HG02798 (cell line): ENCODE results near the gene BCAR3.

ENCODE experiments used
- ATAC-seq: cut with Tn5 transposase; IDR thresholded peaks from one replicate; pipeline ENCODE4 v1.9.1; 2021; ENCODE audit warnings: mild to moderate bottlenecking; ENCODE audit not compliant: unreplicated experiment, poor library complexity

Gene BCAR3

DNA sequence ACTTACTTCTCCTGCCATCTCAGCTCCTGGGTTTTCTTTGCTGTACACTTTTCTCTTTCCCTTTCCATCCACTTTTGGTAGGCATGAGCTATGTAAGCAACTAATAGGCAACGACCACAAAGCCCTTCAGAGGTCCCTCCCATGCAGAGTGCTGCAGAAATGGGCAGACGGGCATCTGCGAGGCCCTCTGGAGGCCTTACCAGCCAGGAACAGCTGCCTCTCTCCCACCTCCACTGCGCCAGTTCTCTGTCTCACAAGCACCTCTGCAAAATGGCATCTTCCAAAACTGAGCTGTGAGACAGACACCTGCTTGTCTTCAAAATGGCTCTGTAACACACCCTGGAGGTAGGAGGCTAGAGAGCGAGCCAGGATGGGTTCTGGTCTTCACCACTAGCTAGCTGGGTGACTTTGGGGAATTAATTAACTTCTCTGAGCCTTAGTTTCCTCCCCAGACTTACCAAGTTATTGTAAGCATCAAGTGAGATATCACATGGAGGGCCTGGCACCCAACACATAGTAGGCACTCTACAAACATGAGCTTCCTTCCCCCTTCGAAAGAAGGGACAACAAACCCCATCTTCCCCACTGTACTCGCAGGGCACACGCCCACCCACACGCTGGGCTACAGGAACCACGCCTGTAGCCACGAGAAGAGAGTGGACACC, 62.0 kb downstream of the BCAR3 start:
- no peak for ATAC-seq

DNA sequence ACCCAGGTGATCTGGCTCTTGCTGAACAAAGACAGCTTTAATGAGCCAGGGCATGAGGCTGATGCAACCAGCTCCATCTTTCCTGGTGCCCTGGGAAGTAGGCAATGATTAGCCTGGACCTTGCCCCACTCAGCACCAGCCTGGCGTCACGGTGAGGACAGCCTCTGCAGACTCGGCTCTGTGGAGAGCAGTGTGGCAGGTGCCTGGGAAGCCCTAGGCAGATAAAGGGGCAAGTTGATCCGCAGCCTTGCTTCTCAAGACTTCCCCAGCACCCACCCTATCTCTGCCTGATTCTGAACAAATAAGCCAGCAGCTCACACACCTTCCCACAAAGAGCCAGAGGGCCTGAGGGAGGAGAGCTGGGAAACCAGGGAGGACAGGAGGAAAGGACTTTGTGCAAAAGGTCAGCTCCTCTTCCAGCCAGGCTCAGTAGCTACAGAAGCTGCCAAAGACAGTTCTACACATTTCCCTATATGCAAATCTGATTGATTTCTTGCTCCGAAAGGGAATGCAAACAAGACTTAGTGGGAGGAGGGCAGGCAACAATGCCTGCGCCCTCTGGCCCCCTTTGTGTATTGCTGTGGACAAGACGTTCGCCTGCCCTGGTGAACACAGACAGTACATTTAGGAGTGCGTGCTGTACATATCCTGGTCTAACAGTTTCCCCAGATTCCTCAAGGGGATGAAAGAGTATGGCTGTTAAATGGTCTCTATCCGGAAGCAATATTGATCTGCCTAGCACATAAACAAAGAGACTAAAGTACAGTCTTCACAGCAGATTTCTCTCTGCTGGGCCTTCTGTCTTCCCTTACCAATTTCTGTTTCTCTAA, 63.8 kb downstream of the BCAR3 start:
- no peak for ATAC-seq

DNA sequence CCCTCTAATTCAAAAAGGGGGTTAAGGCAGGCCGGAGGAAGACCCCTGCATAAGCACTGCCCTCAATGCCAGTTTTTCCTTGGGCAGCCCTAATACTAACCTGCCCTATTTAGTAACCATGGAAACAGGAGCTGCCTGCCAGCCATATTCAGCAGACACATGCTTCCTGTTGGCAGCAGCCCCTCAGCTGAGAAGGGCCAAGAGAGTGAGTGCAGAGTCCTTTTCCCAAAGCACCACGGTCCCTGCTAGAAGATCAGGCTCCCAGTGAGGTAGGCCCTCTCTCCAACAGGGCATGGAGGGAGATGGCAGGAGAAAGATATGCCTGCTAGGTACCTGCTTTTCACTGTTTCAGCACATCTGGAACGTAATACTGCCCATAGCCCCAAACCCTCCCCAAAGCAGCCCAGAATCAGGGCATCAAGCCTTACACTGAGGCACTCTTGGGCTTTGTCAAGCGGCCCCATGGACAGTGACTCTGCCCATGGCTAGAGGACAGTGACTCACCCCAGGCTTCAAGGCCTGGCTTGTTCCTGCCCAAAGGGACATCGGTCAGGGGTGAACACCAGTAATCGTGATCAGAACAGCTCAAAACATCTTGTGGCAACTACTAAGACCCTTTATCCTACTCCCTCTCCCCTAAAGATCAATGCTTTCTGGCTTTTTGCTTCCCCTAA, 64.5 kb downstream of the BCAR3 start:
- ATAC-seq: no peak

DNA sequence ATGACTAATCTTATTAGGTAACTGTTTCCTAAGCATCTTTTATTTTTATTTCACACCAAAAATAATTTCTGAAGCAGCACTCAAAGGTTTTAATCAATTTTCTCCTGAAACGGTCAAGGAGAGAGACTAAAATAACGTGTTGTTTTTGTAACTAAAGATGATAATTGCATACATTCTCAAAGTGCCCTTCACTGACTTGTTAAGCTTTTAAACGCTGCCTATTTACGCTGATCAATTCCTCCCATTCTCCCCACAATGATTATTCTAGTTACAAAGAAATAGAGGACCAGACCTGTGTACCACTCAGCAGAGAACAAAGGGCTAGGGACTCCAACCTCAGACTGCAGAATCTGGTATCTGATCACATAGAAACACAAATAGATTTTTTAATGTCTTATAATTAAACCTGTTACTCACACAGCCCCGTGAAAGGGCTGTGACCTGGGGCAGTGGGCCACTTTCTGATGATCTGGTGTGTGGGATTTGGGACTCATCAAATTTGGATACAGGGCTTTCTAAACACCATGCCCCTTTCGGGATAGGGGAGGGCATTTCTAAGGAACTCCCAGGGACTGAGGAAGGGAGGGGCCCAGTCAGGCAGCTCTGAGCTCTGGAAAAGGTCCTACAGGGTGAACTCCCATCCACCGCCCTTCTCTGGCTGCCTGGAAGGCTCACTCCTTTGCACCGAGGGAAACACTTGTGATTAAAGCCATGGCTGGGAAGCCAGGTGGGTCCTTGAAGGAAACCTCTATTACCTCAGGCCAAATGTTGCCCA, 65.2 kb downstream of the BCAR3 start:
- ATAC-seq: no peak

DNA sequence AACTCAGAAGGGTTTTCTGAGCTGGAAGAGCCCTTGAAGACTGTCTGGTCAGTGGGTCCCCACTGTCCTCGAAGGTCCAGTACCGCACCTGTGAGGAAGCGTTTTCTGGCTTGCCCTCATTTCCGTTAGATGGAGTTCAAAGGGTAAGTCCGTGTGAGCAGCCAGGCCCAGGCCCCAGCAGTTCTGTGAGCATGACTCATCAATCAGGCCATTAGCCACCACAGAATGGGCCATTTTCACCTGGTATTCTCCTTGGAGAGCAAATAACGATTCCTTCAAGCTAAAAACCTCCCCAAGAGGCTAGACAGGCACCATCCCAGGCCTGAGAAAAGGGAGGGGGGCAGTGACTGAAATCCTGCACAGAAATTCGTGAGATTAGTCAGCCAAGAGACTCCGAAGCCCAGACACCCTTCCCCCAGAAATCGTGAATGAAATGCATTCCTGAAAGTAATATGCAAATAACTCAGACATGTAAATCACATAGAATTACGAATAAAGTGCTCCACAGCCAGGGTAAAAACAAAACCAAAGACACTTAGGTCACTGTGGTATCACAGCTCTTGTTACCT, 66.0 kb downstream of the BCAR3 start:
- ATAC-seq: peak; percentile 81

DNA sequence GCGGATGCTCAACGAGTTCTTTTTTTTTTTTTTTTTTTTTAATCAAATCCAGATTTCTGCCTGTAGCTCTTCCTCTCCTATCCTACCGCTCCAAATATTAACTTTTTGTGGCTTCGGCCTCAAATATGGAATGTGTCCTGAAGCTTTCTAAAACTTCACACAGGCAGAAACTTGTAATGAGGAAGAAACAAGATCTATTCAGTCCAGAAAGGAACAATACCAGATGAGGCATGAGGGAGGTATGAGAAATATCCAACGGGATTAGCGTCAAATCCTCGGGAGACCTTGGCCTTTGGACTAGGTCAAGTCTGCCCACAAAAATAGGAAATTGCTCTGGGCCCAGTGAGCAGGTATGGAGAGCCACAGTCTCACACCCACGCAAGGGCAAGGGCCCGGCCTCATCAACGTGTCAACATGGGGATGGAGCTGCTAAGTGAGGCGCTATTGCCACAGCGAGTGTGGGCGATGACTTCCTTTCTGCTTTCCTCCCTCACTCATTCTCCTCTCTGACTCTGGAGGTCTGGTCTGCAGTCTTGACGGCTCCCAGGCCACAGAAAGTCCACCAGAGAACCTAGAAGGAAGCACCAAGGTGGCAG, 66.6 kb downstream of the BCAR3 start:
- peak; percentile 57 for ATAC-seq

DNA sequence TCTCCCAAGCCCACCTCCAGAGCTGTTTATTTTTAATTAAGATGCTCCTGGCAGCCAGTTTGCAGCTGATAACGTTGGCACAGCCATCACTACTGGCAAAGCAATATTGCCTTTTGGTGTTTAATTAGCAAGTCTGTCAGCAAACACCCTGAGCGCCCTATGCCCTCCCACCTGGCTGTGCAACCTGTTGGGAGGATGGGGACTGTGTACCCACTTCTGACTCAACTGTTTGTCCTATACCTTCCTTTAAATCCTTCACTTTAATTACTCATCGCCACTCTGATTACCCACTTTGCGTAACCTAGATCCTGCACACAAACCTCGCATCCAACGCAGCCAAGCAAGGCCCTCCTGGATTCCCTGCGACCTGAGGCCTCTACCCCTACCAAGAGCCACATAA, 67.1 kb downstream of the BCAR3 start:
- no peak for ATAC-seq

DNA sequence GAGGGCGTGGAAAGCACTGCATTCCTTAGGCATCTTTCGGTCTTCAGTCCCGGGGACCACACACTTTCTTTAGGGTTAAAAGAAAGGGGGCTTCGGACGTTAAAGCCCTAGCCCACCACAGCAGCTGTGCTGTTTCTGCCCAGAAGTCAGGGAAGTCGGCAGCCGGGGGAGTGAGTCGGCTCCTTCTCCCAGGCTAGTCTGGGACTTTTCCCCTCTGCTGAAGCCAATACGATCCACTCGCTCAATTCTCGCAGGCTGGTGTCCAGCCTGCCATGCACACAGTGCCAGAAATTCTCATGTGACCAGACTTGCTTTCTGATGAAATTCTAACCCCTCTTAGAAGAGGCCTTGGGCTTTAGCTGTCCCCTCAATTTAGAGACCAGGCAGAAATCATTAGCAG, 67.7 kb downstream of the BCAR3 start:
- ATAC-seq: no peak

DNA sequence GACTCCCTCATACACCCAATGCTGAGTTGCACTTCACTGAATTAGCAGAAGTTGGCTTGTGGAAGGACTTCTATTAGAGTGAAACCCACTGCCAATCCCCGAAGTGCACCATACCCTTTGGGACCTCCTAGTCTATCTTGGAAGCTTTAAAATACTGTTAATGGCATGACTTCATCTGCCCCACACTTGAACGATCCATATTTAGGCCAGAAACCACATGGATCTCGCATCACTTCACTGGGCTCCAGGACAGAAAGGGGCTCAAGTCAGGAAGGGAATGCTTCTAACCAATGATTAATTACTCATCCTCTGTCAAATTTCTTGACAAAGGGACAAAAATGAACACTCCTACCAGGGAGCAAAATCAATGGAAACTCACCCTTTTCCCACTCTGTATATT, 69.1 kb downstream of the BCAR3 start:
- ATAC-seq: no peak

DNA sequence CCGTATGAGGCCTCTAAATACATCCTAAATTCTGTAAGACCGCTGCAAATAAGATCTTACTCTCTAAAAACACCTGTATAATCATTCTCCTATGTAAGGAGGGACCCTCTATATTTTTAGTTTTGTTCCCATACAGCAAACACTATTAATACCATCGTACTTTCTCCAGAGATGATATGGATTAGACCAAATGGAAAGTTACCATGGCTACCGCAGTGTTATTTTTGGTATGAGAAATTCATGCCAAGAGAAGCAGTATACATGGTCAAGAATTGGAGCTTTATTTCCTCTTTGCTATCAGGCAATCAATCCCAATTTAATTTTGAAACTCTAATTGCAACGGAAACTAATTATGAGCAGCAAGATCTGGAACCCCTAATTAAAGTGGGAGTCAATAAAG, 70.0 kb downstream of the BCAR3 start:
- no peak for ATAC-seq

DNA sequence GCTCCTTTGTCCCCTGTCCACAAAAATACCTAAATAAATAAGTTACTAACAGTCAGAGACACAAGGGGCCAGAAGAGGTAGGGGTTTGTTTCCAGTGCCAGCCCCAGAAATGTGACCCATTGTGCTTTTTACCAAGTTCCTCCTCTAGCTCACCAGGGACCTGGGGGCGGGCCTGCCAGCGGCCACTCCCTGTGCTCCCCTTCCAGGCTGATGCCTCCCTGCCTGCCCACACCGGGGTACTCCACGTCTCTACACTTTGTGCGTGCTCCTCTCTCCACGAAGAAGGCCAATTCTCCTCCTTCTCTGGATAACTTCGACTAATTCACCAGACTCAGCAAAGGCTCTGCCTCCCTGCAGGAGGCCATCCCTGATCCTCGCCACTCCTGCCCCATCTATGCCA, 72.1 kb downstream of the BCAR3 start:
- ATAC-seq: no peak

DNA sequence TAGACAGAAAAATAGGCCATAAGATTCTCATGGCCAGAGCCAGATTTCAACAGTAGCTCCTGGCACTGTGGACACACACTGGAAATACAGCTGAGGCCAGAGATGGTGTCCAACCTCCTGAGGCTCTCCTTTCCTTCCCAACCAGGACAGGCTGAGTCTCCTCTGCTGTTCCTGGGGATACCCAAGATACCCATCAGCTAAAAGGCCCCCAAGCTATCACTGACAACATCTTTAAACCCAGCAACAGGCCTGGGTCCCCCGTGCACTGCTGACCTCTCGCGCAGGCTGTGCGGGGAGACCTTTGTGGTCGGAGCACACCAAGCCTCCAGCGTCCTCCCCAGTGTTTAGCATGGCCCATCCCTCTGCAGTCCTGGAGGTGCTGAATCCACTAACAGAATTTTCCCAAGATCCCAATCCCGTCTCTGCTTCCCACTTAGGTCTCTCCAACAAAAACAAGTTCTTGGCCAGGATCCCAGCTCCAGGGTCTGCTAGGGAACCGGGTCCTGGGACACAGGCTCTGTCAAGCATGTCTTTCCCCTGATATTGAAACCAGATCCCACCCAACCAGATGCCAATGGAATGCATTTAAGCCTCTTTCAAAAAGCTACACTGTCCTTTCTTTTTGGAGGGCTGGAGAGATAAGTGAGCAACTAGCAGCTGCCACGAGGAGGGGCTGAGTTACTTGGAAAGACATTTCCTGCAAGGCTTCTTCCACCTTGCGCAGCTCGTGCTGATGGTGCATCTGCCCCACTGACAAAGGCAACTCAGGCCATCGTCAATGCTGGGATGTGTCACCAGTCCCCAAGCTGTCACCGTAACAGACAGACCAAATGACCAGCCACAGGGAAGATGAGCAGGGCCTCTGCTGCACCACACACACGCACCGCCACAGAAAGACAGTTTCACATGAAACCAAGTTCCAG, 73.2 kb downstream of the BCAR3 start:
- peak; percentile 14 for ATAC-seq

DNA sequence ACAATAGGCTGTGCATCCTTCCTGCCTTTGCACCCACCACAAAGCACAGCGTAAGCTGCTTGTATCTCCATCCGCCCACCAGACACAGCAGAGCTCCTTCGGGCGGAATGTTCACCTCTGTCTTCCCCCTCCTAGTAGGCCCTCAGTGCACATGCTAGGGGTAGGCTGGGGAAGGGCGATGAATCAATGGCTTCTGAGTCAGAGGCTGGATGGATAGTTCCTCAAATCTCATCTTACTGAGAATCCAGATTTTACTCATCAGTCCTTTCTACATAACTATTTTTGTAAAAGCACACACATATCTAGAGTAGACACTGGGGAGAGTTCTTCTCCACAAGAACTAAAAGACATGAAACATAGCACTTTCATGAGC, 73.8 kb downstream of the BCAR3 start:
- ATAC-seq: peak; percentile 90

DNA sequence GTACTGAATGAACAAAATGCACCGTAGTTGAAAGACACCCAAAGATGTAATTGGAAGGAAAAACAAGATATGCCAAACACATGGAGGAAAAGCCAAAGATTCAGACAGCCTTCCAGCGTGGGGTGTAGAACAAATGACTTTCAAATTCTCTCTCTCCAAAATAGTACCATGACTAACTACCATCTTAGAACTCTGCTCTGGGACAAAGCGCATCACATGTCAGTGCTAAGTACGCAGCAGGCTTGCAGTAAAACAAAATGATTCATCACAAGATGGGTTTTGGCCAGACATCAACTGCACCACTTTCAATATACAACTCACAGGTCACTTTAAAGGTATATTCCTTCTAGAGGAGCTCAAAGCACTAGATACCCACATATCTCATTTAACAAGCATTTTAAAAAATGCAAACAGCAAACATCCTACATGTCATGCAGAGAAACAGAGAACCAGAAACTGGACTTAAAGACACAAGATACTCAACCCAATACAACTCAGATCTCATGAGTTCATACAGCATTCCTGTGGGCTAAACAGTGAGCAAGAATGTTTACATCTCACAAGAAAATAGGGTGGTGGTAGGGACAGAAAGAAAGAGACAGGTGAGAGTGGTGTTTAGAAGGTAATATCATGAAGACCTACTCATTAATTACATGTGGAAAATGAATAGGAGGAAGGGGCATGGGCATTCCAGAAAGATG, 75.7 kb downstream of the BCAR3 start:
- no peak for ATAC-seq

DNA sequence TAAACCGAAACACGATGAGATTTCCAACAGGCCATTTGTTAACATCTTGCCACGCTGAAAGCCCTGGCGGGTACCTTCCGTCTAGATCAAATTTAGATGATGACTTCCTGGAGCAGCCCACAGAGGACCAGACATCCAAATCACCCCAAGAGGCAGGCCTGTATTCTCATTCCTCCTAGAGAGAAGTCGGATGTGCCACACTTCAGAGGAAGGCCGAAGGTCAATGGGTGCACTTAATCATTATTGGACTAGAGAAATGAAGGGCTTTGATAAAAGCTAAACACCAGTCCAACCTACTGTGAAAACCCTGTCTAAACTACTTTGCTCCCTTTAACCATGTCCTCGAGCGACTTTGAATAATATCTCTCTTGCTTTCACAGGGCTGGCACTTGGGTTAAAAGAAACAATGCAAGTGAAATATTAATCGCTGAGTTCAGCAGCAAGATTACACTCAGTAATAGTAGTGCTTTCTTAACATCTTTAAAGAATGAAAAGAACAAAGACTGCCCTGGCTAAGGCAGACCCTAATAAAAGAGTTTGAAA, 76.5 kb downstream of the BCAR3 start:
- ATAC-seq: no peak

DNA sequence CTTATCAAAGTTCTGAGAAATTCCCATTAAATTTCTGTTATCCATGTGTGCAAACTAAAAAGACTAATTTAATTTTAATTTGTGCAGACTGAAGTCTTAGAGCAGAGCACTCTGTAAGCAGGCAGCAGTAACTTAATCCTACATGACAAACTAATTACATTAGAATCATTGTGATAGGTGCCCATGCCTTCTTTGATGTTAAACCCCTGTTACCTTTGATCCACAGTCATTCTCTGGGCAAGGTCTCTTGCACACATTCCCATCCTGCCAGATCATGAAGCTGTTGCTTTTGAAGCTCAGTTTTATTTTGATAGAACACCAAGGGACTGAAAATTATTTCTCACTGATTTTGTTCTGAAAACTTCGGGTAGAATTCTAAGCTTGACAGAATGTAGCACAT, 77.2 kb downstream of the BCAR3 start:
- no peak for ATAC-seq

DNA sequence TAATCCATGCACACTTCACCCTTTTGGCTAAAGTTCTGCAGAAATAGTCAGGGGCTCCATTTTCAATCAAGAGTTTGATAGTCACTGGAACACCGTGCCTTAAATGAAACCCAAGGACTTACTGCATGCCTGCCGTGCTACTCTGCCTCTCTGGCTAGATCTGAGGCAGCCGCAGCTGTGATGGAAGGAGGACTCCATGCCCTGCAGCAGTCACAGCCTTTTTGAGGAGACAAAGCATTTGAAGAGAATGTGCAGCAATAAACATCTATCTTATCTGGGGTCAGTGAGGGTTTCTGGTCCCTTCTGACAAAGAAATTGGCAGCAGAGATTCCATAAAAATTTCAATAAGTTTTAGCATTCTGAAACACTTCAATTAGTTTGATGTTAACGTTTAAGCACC, 78.0 kb downstream of the BCAR3 start:
- no peak for ATAC-seq

DNA sequence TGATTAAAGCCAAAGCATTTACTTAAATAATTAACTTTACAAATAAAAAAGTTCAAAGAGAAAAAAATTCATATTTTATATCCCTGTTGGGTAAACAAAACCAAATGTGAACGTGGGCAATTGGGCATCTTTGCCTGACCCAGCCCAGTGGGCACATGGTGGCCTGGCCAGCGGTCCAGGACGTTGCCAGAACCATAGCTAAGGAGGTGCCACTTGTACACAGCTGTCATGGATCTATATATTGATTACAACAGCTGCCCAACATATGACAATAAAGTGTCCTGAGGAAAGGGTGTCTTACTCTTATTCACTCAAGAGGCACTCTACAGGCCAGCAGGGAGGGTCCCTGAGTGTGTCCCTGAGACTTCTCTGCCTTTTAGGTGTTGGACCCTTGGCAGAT, 78.5 kb downstream of the BCAR3 start:
- no peak for ATAC-seq
